OCI-LY7 (cell line): Measurements from ENCODE around the gene TMPRSS3.

ENCODE experiments used
- CTCF ChIP-seq: fragments of 200-600 bp; sonication (generic); conservative IDR thresholded peaks from 2 replicates; pipeline ENCODE4 v1.5.1; 2014; ENCODE audit warnings: mild to moderate bottlenecking, antibody characterized with exemption, low read length, moderate library complexity, mixed read lengths
- EZH2phosphoT487 ChIP-seq: fragments of 200-600 bp; sonication (generic); IDR thresholded peaks from 2 replicates; pipeline ENCODE4 v1.6.1; 2018; ENCODE audit warnings: low read depth, borderline replicate concordance, mild to moderate bottlenecking, mixed run types, antibody characterized with exemption, low read length, moderate library complexity, mixed read lengths

DNA sequence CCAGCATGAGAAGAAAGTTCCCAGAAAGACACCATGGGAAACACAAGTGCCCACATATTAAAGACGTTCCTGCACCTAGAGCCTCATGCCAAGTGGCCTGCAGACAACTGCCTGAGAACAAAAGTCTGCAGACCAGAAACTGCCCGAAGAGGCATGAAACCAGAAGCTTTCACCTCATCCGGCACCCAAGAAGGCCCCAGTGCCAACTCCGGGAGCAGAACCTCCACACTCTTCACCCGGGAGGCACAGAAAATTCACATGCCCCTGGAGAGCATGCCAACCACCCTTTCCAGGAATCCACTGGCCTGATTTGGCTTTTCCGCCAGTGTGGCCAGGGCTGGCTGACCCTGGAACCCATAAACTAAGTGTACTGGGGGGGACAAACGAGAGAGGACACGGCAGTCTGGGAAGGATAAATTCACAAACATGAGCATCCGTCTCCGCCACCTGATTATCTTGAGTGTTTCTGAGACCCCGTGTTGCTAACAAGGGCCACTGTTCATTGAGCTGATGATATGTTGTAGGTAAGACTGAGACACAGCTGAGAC lies 51.8 kb downstream of the TMPRSS3 start:
- TF ChIP-seq EZH2phosphoT487 (no peak), CTCF (no peak)
